ENCODE measurements around the gene ELAPOR2. TPM values are rescaled to one million over a fixed set of nuclear protein-coding genes. Genes with fewer than 3 reads are reported as not detected.

The ELAPOR2 gene
- total and polyA plus RNA-seq, 7 donors = 1.6 to 15.3 (median 7.3) TPM

Other genes starting within 250 kb of the ELAPOR2 start
- 100 to 1,000 TPM in 1 of 4 donors, 10 to 100 TPM in 3; 69.9 to 134 (median 81.4) TPM for gene DMTF1, start 92.8 kb upstream of the ELAPOR2 start, total RNA-seq
- 10 to 100 TPM; 10.2 to 26.3 (median 13.2) TPM for gene DMTF1, start 92.8 kb upstream of the ELAPOR2 start, polyA plus RNA-seq
- gene TMEM243, start 160.1 kb upstream of the ELAPOR2 start, total RNA-seq = 10 to 100 TPM; 26.9 to 37.7 (median 30.4) TPM
- 10 to 100 TPM; 10.6 to 36.9 (median 23.4) TPM for gene TMEM243, start 160.1 kb upstream of the ELAPOR2 start, polyA plus RNA-seq

Measured in sigmoid colon (tissue), 7 donors.